Measurements from ENCODE around the gene MT1G. TPM values are rescaled to one million over a fixed set of nuclear protein-coding genes. Genes with fewer than 3 reads are reported as not detected.

Gene MT1G
- total RNA-seq, 4 donors from 2014 or later, result 21.0 to 1,835 (median 81.0) TPM

- WGBS, 2 donors (ENCODE audit: low coverage in 1 of 2), result 71 to 83% methylated on average over 8 to 13 of the region's 13 CpGs
- in situ Hi-C loops (cut with MboI; ENCODE audit: low pct_ligation_motif_present in 1 of 4, low pct_unique_long_range_greater_than_20kb in 1 of 4, low sequenced_read_pairs in 3 of 4) (loop anchor here in 3 of 4 donors (5.0 to 10.0 kb wide), 4 partner anchors 124 to 196 kb away; partner anchors contain the start of gene MT3 (in 1 of the 3)), intact Hi-C loops (cut with DNase I; ENCODE audit: low total_unique reads) (no loop called here)
- Histone ChIP-seq H3K4me3 (no peak overlapping the region), H3K27ac (peak overlapping the region in 1 of 4 donors; percentile 35), H3K4me1 (no peaks in the 10 kb centered on the region), H3K9me3 (no peaks in the 10 kb centered on the region), H3K27me3 (no peaks in the 10 kb centered on the region), H3K36me3 (no peaks in the 10 kb centered on the region)
- DNase-seq, result no peak
- TF ChIP-seq POLR2AphosphoS5 (IDR thresholded peaks at IDR 0.05) (no peak), POLR2A (IDR thresholded peaks at IDR 0.05) (peak; percentile 11)
These were observed 40.9 kb upstream of the MT1G start for GRCh38 chr16:56708525-56709442.

GRCh38 chr16:56702836-56703235, 35.0 kb upstream of the MT1G start:
- intact Hi-C loops (cut with DNase I; ENCODE audit: low total_unique reads), result loop anchor here (5.0 kb wide), 2 partner anchors 126 to 191 kb away; no protein-coding TSS in a partner anchor

GRCh38 chr16:56701534-56701933, 33.7 kb upstream of the MT1G start:
- intact Hi-C loops (cut with DNase I; ENCODE audit: low total_unique reads) (loop anchor here (5.0 kb wide), 2 partner anchors 124 to 189 kb away; no protein-coding TSS in a partner anchor), in situ Hi-C loops (cut with MboI; ENCODE audit: low pct_ligation_motif_present in 1 of 4, low pct_unique_long_range_greater_than_20kb in 1 of 4, low sequenced_read_pairs in 3 of 4) (loop anchor here in 3 of 4 donors (5.0 to 10.0 kb wide), 3 partner anchors 117 to 189 kb away; partner anchors contain the start of gene MT3 (in 1 of the 3))
- no peaks in the 10 kb centered on the region for H3K36me3 ChIP-seq
- no peaks in the 10 kb centered on the region for H3K27me3 ChIP-seq
- H3K27ac ChIP-seq, result no peak overlapping the region
- TF ChIP-seq CTCF (IDR thresholded peaks at IDR 0.05) (no peak), EP300 (IDR thresholded peaks at IDR 0.05; ENCODE audit: low read depth) (no peak), POLR2AphosphoS5 (IDR thresholded peaks at IDR 0.05) (no peak), POLR2A (IDR thresholded peaks at IDR 0.05) (no peak)
- DNase-seq, result no peak
- H3K9me3 ChIP-seq, result no peaks in the 10 kb centered on the region
- no peak overlapping the region for H3K4me3 ChIP-seq
- 75 to 85% methylated on average over 6 to 7 of the region's 7 CpGs for WGBS, 2 donors (ENCODE audit: low coverage in 1 of 2)
- peaks cover 0 to 7% (median 0%) of the 10 kb centered on the region in 4 donors for H3K4me1 ChIP-seq

More at GRCh38 chr16:56702836-56703235, 35.0 kb upstream of the MT1G start:
- Histone ChIP-seq H3K27ac (no peak overlapping the region), H3K27me3 (no peaks in the 10 kb centered on the region), H3K36me3 (no peaks in the 10 kb centered on the region), H3K9me3 (no peaks in the 10 kb centered on the region), H3K4me1 (peaks cover 0 to 7% (median 0%) of the 10 kb centered on the region in 4 donors), H3K4me3 (no peak overlapping the region)
- DNase-seq, result no peak
- TF ChIP-seq POLR2AphosphoS5 (IDR thresholded peaks at IDR 0.05) (no peak), CTCF (IDR thresholded peaks at IDR 0.05) (no peak), EP300 (IDR thresholded peaks at IDR 0.05; ENCODE audit: low read depth) (no peak), POLR2A (IDR thresholded peaks at IDR 0.05) (no peak)
- in situ Hi-C loops (cut with MboI; ENCODE audit: low pct_ligation_motif_present in 1 of 4, low pct_unique_long_range_greater_than_20kb in 1 of 4, low sequenced_read_pairs in 3 of 4), result loop anchor here in 3 of 4 donors (5.0 to 10.0 kb wide), 3 partner anchors 118 to 191 kb away; partner anchors contain the start of gene MT3 (in 1 of the 3)
- WGBS, 2 donors (ENCODE audit: low coverage in 1 of 2), result 89 to 100% methylated on average over 1 to 5 of the region's 5 CpGs

- H3K9me3 ChIP-seq, result no peaks in the 10 kb centered on the region
- no peaks in the 10 kb centered on the region for H3K27me3 ChIP-seq
- TF ChIP-seq CTCF (IDR thresholded peaks at IDR 0.05) (no peak), EP300 (IDR thresholded peaks at IDR 0.05; ENCODE audit: low read depth) (no peak), POLR2AphosphoS5 (IDR thresholded peaks at IDR 0.05) (no peak), POLR2A (IDR thresholded peaks at IDR 0.05) (no peak)
- peaks cover 0 to 7% (median 0%) of the 10 kb centered on the region in 4 donors for H3K4me1 ChIP-seq
- 95% methylated on average over 1 of the region's 1 CpG; no CpG with 5 or more reads in 1 of the 2 donors for WGBS, 2 donors (ENCODE audit: low coverage in 1 of 2)
- DNase-seq, result no peak
- no peak overlapping the region for H3K4me3 ChIP-seq
- in situ Hi-C loops (cut with MboI; ENCODE audit: low pct_ligation_motif_present in 1 of 4, low pct_unique_long_range_greater_than_20kb in 1 of 4, low sequenced_read_pairs in 3 of 4), result loop anchor here in 3 of 4 donors (5.0 to 10.0 kb wide), 3 partner anchors 116 to 188 kb away; partner anchors contain the start of gene MT3 (in 1 of the 3)
- no peak overlapping the region for H3K27ac ChIP-seq
- no peaks in the 10 kb centered on the region for H3K36me3 ChIP-seq
- intact Hi-C loops (cut with DNase I; ENCODE audit: low total_unique reads), result loop anchor here (5.0 kb wide), 2 partner anchors 123 to 188 kb away; no protein-coding TSS in a partner anchor
These were observed 32.8 kb upstream of the MT1G start for GRCh38 chr16:56700631-56701030.
